ENCODE measurements around the gene NCOA7. TPM values are rescaled to one million over a fixed set of nuclear protein-coding genes. Genes with fewer than 3 reads are reported as not detected.

NCOA7 gene
- total RNA-seq, 1 experiment from 2014 or later: 9.4 TPM

- Histone ChIP-seq H4K8ac (replicated peaks; ENCODE audit: insufficient read length, low read depth, low read length) (no peak overlapping the region), H3K18ac (ENCODE audit: insufficient read length, low read depth, low read length) (no peak overlapping the region), H3K79me1 (ENCODE audit: insufficient read depth, low read depth, low read length, poor library complexity, severe bottlenecking) (no peaks in the 10 kb centered on the region), H3K23me2 (ENCODE audit: insufficient read length, low read depth, low read length, poor library complexity, severe bottlenecking) (no peaks in the 10 kb centered on the region), H2AFZ (ENCODE audit: low read length) (no peak overlapping the region), H3K79me2 (ENCODE audit: insufficient read depth, low read length) (no peaks in the 10 kb centered on the region), H4K20me1 (ENCODE audit: control insufficient read depth, insufficient read depth, insufficient read length) (no peaks in the 10 kb centered on the region), H3K27ac (ENCODE audit: insufficient read length, low read depth, low read length) (no peak overlapping the region), H2BK12ac (ENCODE audit: insufficient read length, low read depth, low read length) (no peak overlapping the region), H2BK5ac (ENCODE audit: insufficient read length, low read length) (no peak overlapping the region), H2BK120ac (ENCODE audit: low read depth, low read length, poor library complexity, severe bottlenecking) (no peak overlapping the region), H3T11ph (ENCODE audit: low read length) (no peak overlapping the region), H3K23ac (ENCODE audit: insufficient read length, low read depth, low read length) (no peak overlapping the region), H2AK5ac (ENCODE audit: insufficient read length, low read length) (no peak overlapping the region), H3K27me3 (ENCODE audit: insufficient read depth, low read length) (no peaks in the 10 kb centered on the region), H3K4ac (ENCODE audit: low read depth, low read length) (no peak overlapping the region), H4K91ac (ENCODE audit: insufficient read length, low read depth, low read length) (no peak overlapping the region), H3K56ac (ENCODE audit: insufficient read length, low read depth, low read length) (no peak overlapping the region), H4K5ac (ENCODE audit: insufficient read length, low read depth, low read length) (no peak overlapping the region), H2BK20ac (ENCODE audit: low read depth, low read length, poor library complexity, severe bottlenecking) (no peak overlapping the region), H3K9ac (ENCODE audit: extremely low read depth, insufficient read length, low read length) (no peak overlapping the region), H2BK15ac (ENCODE audit: low read depth, low read length) (no peak overlapping the region), H3K4me2 (ENCODE audit: insufficient read depth, insufficient read length, low read length) (no peak overlapping the region), H3K9me3 (ENCODE audit: control insufficient read depth, low read depth, low read length) (no peaks in the 10 kb centered on the region), H3K4me1 (ENCODE audit: insufficient read depth, low read length) (no peaks in the 10 kb centered on the region), H3K14ac (ENCODE audit: insufficient read depth, low read length) (no peak overlapping the region)
- no peak overlapping the region for H3K4me3 Mint-ChIP-seq
- H3K4me1 Mint-ChIP-seq: peaks cover 3% of the 10 kb centered on the region in 2 experiments; a peak in 3 of 4 replicates
- no peak for DNase-seq
- H3K36me3 Mint-ChIP-seq (ENCODE audit: insufficient read depth in 1 of 3, low read depth in 3 of 3): peaks cover 0 to 5% (median 0%) of the 10 kb centered on the region in 3 experiments; a peak in 2 of 7 replicates
- no peak overlapping the region for H3K27ac Mint-ChIP-seq
- H3K9me3 Mint-ChIP-seq: peaks cover 2 to 5% of the 10 kb centered on the region in 2 experiments; a peak in 3 of 5 replicates
- H3K27me3 Mint-ChIP-seq (ENCODE audit: low read depth): no peaks in the 10 kb centered on the region
- TF ChIP-seq, protein P1, sequence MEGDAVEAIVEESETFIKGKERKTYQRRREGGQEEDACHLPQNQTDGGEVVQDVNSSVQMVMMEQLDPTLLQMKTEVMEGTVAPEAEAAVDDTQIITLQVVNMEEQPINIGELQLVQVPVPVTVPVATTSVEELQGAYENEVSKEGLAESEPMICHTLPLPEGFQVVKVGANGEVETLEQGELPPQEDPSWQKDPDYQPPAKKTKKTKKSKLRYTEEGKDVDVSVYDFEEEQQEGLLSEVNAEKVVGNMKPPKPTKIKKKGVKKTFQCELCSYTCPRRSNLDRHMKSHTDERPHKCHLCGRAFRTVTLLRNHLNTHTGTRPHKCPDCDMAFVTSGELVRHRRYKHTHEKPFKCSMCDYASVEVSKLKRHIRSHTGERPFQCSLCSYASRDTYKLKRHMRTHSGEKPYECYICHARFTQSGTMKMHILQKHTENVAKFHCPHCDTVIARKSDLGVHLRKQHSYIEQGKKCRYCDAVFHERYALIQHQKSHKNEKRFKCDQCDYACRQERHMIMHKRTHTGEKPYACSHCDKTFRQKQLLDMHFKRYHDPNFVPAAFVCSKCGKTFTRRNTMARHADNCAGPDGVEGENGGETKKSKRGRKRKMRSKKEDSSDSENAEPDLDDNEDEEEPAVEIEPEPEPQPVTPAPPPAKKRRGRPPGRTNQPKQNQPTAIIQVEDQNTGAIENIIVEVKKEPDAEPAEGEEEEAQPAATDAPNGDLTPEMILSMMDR (conservative IDR thresholded peaks at IDR 0.05): no peak
Observed at GRCh38 chr6:125854355-125854754, 63.6 kb downstream of the NCOA7 start.
